ENCODE data around the gene PPP2R2C.

- TF ChIP-seq JUND (IDR thresholded peaks at IDR 0.05; ENCODE audit: low read depth, low read length) (no peak), NFIC (IDR thresholded peaks at IDR 0.05; ENCODE audit: low read depth, low read length) (no peak), POLR2A (IDR thresholded peaks at IDR 0.05; ENCODE audit: low read depth, low read length) (no peak), CTCF (IDR thresholded peaks at IDR 0.05 in 2 of 3, conservative IDR thresholded peaks at IDR 0.05 in 1 of 3; ENCODE audit: control insufficient read depth in 2 of 3, extremely low read depth in 1 of 3, insufficient read depth in 1 of 3, low read depth in 3 of 3, low read length in 3 of 3) (no peak), BRCA1 (IDR thresholded peaks at IDR 0.05; ENCODE audit: low read depth, low read length) (no peak), BHLHE40 (IDR thresholded peaks at IDR 0.05; ENCODE audit: borderline replicate concordance in 1 of 2, low read depth in 2 of 2, low read length in 1 of 2) (no peak), RAD21 (IDR thresholded peaks at IDR 0.05; ENCODE audit: insufficient read depth, low read depth, low read length) (no peak), ZNF274 (IDR thresholded peaks at IDR 0.05; ENCODE audit: insufficient read depth, insufficient read length) (no peak), SP1 (IDR thresholded peaks at IDR 0.05; ENCODE audit: low read depth, low read length) (no peak), FOXM1 (IDR thresholded peaks at IDR 0.05; ENCODE audit: low read depth, low read length) (no peak), ZSCAN29 (IDR thresholded peaks at IDR 0.05) (no peak), FOXK2 (IDR thresholded peaks at IDR 0.05) (no peak), DPF2 (IDR thresholded peaks at IDR 0.05) (no peak)
- TF ChIP-seq, protein P1, sequence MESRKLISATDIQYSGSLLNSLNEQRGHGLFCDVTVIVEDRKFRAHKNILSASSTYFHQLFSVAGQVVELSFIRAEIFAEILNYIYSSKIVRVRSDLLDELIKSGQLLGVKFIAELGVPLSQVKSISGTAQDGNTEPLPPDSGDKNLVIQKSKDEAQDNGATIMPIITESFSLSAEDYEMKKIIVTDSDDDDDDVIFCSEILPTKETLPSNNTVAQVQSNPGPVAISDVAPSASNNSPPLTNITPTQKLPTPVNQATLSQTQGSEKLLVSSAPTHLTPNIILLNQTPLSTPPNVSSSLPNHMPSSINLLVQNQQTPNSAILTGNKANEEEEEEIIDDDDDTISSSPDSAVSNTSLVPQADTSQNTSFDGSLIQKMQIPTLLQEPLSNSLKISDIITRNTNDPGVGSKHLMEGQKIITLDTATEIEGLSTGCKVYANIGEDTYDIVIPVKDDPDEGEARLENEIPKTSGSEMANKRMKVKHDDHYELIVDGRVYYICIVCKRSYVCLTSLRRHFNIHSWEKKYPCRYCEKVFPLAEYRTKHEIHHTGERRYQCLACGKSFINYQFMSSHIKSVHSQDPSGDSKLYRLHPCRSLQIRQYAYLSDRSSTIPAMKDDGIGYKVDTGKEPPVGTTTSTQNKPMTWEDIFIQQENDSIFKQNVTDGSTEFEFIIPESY (IDR thresholded peaks at IDR 0.05): no peak
Measured at GRCh38 chr4:6421397-6421796, 51.0 kb downstream of the PPP2R2C start.

All from GM12878 (cell line).